Epithelial cell of proximal tubule (primary cell): ENCODE data around the gene NOCT. TPM values are rescaled to one million over a fixed set of nuclear protein-coding genes. Genes with fewer than 3 reads are reported as not detected.
"Not testable (repeated sequence)": the region's sequence is repeated elsewhere in the genome, so short reads cannot be mapped to it uniquely, and the experiment has no call there.

Experiments used
- DNase-seq: peaks from one replicate; pipeline ENCODE4 v3.0.0-alpha.2; 2011; ENCODE audit warnings: low read depth
- H3K4me3 ChIP-seq: 2 replicates; pipeline ENCODE4 v1.5.1; 2011; ENCODE audit warnings: low read depth, mild to moderate bottlenecking, low read length
- total RNA-seq: library from RNA; depleted of rRNA; stranded (reverse); fragments of >200 nt; gene quantifications from 2 replicates; pipeline ENCODE4 v1.2.3, GENCODE V29; 2015
- TF ChIP-seq, protein P1 (sequence below): conservative IDR thresholded peaks from 2 replicates; pipeline ENCODE4 v1.5.1; 2012; ENCODE audit warnings: low read depth, mild to moderate bottlenecking, low read length

NOCT gene
- total RNA-seq, 1 donor from 2014 or later, result 27.4 TPM

DNA sequence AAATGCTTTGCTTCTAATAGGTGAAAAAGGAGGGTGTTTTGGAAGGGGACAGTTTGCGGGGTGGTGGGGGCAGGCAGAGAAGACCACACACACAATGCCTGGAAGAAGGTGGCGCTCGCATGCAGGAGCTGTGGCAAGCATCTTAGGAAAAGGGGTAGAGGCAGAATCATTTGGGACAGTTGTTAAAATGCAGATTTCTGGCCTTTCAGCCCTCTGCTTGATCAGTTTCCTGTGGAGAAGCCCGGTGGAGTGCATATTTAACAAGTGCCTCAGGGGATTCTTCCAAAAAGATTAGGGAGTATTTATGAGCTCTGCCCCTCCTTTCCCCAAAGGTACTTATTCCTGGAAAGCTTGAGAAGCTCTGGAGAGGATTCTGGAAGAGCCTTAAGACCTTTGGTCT, 4.8 kb downstream of the NOCT start:
- TF ChIP-seq, protein P1, sequence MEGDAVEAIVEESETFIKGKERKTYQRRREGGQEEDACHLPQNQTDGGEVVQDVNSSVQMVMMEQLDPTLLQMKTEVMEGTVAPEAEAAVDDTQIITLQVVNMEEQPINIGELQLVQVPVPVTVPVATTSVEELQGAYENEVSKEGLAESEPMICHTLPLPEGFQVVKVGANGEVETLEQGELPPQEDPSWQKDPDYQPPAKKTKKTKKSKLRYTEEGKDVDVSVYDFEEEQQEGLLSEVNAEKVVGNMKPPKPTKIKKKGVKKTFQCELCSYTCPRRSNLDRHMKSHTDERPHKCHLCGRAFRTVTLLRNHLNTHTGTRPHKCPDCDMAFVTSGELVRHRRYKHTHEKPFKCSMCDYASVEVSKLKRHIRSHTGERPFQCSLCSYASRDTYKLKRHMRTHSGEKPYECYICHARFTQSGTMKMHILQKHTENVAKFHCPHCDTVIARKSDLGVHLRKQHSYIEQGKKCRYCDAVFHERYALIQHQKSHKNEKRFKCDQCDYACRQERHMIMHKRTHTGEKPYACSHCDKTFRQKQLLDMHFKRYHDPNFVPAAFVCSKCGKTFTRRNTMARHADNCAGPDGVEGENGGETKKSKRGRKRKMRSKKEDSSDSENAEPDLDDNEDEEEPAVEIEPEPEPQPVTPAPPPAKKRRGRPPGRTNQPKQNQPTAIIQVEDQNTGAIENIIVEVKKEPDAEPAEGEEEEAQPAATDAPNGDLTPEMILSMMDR, result no peak
- H3K4me3 ChIP-seq, result peak overlapping the region; percentile 15
- no peak for DNase-seq

DNA sequence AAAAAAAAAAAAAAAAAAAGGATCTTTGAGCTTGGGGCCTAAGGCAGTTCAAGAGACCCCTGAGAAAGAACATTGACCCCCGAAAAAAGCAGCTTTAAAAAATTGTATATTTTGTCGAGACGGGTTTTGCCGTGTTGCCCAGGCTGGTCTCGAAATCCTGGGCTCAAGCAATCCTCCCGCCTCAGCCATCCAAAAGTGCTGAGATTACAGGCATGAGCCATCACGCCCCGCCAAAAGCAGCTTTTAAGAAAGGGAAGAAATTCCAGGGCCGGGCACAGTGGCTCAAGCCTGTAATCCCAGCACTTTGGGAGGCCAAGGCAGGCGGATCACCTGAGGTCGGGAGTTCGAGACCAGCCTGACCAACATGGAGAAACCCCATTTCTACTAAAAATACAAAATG, 5.5 kb downstream of the NOCT start:
- H3K4me3 ChIP-seq, DNase-seq: not testable (repeated sequence)

DNA sequence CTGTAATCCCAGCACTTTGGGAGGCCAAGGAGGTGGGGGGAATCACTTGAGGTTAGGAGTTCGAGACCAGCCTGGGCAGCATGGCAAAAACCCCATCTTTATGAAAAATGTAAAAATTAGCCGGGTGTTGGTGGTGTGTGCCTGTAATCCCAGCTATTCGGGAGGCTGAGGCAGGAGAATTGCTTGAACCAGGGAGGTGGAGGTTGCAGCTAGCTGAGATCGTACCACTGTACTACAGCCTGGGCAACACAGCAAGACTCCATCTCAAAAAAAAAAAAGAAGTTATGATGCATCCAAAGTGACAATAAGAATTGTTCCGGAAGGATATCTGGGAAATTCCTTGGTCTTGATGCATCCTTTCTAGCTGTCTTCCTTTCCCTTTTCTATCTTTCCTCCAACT, 7.3 kb downstream of the NOCT start:
- H3K4me3 ChIP-seq, result no peak overlapping the region
- no peak for DNase-seq
- TF ChIP-seq, protein P1, result no peak

DNA sequence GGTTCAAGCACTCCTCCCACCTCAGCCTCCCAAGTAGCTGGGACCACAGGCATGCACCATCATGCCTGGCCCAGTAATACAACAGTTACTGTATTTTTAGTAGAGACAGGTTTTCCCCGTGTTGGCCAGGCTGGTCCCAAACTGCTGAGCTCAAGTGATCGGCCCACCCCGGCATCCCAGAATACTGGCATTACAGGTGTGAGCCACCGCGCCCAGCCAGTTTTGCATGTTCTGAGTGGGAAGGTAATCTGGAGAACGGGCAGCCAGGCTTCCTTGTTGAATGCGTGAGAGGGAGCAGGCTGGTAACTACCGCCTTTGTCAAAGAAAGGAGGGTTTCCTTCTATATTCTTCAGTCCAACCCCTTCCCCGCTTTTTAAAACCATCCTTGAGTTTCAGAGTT, 9.1 kb downstream of the NOCT start:
- H3K4me3 ChIP-seq, result no peak overlapping the region
- TF ChIP-seq, protein P1, result no peak
- no peak for DNase-seq

DNA sequence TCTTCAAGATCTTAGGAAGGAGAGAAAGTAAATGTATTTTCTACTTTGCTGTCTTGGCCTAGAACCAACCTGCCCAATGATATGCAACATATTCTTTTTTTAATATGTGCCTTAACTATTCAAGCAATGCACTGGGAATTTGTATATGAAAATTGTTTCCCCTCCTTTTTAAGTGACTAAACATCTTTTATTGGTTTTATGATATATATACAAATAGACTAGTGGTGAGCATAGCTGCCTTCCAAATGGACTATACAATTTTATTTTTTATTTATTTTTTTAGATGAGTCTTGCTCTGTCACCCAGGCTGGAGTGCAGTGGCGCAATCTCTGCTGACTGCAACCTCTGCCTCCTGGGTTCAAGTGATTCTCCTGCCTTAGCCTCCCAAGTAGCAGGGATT, 10.3 kb downstream of the NOCT start:
- H3K4me3 ChIP-seq, result no peak overlapping the region
- DNase-seq, result no peak
- TF ChIP-seq, protein P1, result no peak

DNA sequence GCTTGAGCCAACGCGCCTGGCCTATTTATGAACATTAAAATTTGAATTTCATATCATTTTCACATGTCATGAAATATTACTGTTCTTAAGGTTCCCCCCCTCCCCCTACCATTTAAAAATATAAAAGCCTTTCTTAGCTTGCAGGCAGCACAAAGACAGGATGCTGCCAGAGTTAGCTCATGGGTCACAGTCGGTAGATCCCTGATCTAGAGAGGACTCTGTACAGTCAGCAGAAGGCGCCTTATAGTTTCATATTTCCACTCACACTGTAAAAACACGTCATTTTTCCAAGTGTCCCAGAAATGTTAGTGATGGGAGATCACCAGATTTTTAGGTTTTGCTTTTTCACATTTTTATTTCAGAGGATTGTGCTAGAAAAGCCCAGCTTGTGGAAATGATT, 12.2 kb downstream of the NOCT start:
- TF ChIP-seq, protein P1, result no peak
- DNase-seq, result no peak
- H3K4me3 ChIP-seq, result no peak overlapping the region

DNA sequence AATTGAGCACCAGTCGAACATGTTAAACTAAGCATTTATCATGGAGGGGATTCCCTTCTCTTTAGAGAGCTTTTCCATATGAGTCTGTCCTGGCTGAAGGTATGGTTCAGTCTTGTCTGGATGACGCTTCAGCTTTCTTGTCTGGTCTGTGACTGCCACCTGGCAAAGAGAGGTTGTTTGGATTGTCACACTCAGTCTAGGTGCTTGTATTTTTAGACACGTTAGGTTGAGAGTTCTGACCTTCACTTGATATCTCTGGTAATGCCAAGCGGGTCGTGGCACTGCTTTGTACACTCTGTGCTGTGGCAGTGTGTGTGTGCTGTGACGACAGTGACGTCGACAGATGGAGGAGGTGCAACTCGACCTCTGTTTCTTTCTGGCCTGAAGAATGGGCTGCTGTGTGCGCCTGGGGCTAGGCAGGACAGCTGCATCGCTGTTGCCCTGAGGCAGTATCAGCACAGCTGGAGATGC, 12.6 kb downstream of the NOCT start:
- H3K4me3 ChIP-seq, result no peak overlapping the region
- no peak for DNase-seq
- TF ChIP-seq, protein P1, result no peak

DNA sequence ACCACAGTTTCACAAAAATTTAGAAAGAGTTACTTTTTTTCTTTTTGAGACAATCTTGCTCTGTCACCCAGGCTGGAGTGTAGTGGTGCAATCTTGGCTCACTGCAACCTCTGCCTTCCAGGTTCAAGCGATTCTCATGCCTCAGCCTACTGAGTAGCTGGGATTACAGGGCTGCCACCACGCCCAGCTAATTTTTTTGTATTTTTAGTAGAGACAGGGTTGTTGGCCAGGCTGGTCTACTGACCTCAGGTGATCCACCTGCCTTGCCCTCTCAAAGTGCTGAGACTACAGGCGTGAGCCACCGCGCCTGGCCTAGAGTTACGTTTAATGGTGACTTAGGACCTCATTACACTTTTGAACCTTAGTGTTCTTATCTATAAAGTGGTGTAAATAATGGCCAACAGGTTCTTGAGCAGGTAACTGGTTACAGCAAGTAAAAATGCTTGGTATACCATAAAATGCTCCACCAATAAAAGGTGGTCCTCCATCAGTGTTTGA, 14.3 kb downstream of the NOCT start:
- H3K4me3 ChIP-seq, DNase-seq: not testable (repeated sequence)
